SH-SY5Y (cell line): ENCODE data around the gene KDM4C.

ENCODE experiments used
- GATA2 ChIP-seq: IDR thresholded peaks from 2 replicates; pipeline ENCODE4 v1.6.1; 2011; ENCODE audit warnings: mild to moderate bottlenecking, low read depth, low read length
- GATA3 ChIP-seq: IDR thresholded peaks from 2 replicates; pipeline ENCODE4 v1.6.1; 2011; ENCODE audit warnings: low read depth, mild to moderate bottlenecking, low read length, moderate library complexity

Gene KDM4C

DNA sequence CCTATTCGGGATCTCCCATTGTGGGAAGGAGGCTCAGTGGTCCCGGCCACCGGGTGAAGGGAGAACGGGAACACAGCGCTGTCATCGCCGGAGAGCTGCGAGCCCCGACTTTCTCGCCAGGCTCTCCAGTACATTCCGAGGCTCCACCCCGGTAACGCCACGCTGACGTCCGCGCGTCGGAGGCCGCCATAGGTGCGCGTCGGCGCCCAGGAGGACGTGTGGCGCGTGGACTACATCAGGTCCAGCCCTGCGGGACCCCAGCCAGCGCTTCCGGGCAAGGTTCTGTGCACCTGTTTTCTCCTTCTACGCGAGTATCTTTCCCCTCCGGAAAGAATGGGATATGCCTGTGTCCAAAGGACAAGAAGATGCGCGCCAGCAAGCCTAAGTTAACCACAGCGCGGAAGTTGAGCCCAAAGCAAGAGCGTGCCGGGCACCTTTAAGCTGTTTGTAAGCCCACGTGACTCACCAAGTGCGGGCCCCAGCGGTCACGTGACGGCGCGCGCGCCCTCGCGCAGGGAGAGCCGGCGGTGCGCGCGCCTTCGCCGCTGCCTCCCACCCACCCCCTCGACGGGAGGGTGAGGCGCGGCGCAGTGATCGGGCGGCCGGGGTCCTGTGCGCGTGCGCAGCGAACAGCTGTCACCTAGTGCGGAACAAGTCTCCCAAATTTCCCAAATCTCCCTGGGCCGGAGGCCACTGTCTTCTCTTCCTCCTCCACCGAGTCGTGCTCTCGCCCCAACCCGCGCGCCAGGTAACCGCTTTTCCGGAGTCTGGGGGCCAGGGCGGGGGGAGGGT, at the start of gene KDM4C:
Gene KDM4C (plus strand): TSS at position 518 of the 792 bp plus-strand sequence. CDS start 35,016 bp downstream, outside the sequence.
- TF ChIP-seq GATA3 (no peak), GATA2 (no peak)

DNA sequence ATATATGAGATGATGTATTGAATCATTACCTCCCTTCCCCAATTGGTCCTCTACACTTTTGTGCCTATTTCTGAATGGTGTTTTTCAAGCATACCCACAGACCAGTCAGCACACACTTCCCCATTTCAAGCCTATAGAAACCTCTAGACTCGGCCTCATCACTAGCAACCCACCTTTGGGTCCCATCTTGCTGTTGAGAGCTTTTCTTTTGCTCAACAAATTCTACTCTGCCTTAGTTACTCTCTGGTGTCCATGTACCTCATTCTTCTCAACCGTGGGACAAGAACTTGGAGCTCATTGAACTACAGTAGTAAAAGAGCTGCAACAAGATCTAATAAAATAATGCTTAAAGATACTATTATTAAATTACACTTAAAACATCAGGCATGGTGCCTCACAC, 49.0 kb upstream of the KDM4C start:
- TF ChIP-seq GATA3 (no peak), GATA2 (no peak)

GRCh38 chr9:6711403-6711802, 46.4 kb upstream of the KDM4C start:
- no peak for TF ChIP-seq GATA3
- no peak for TF ChIP-seq GATA2

DNA sequence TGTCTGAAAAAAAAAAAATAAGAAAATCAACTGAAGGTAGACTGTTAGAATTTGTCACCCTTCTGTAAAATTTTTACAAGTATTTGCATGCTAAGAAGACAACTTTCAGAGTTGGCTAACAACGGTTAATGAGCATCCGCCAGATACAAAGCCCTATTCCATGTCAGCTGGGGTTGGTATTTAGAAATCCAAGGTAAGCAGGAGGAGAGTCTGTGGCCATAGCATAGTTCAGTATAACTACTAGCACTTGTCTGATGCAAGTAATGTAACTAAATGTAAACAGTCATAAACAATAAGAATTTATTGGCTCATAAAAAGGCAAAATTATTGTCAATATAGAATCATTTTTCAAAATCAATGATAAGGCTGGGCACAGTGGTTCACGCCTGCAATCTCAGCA, 45.7 kb upstream of the KDM4C start:
- TF ChIP-seq GATA3: no peak
- no peak for TF ChIP-seq GATA2

DNA sequence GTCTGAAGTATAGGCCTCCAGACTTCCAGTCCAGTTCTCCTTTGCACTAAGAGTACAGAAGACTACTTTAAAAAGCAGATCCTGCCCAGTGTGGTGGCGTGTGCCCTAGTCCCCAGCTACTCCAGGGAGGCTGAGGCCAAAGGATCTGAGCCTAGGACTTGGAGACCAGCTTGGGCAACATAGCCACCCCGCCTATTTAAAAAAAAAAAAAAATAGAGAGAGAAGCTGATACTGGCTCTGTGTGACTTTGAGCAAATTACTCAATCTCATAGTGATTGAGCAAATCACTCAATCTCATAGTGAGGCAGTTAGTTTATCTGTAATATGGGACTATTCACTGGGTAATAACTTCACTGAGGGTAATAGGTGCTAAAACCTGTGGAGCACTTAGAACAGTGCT, 43.6 kb upstream of the KDM4C start:
- TF ChIP-seq GATA3 (no peak), GATA2 (no peak)

- no peak for TF ChIP-seq GATA2
- no peak for TF ChIP-seq GATA3
These were observed 41.8 kb upstream of the KDM4C start for GRCh38 chr9:6715755-6716643.

- no peak for TF ChIP-seq GATA3
- TF ChIP-seq GATA2: no peak
These were observed 41.0 kb upstream of the KDM4C start for GRCh38 chr9:6716766-6717165.

DNA sequence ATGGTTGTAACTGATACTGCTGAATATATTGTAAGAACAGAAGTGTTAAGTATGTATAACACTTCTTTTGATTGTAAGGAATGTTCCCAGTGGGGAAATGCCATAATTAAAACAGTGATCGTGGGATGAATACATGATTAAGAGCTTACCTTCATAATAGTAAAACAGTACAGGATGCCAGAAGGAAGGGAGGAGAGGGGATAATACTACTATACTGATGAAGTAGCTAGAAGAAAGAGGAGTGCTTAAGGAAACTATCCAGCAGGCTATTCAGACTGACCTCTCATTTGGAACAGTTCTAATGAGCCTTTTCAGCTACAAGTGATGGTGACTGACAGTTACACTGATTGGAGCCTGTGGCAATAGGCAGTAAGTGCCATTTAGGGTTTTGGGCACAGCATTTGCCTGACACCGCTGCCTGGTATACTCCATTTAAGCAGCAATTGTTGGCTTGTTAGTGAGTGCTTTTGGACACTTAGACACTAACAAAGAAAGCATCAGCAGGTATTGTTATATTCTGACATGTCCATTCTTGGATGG, 33.8 kb upstream of the KDM4C start:
- no peak for TF ChIP-seq GATA2
- TF ChIP-seq GATA3: no peak

GRCh38 chr9:6733257-6733656, 24.5 kb upstream of the KDM4C start:
- TF ChIP-seq GATA3: no peak
- TF ChIP-seq GATA2: no peak

GRCh38 chr9:6733831-6734230, 23.9 kb upstream of the KDM4C start:
- no peak for TF ChIP-seq GATA2
- no peak for TF ChIP-seq GATA3

DNA sequence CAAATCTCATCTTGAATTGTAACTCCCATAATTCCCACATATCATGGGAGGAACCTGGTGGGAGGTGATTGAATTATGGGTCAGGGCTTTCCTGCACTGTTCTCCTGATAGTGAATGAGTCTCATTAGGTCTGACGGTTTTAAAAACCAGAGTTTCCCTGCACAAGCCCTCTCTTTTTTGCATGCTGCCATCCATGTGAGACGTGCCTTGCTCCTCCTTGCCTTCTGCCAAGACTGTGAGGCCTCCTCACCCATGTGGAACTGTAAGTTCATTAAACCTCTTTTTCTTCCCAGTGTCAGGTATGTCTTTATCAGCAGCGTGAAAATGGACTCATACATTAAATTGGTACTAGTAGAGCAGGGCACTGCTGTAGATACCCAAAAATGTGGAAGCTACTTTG, 22.4 kb upstream of the KDM4C start:
- no peak for TF ChIP-seq GATA2
- no peak for TF ChIP-seq GATA3

GRCh38 chr9:6739218-6739617, 18.6 kb upstream of the KDM4C start:
- TF ChIP-seq GATA3 (no peak), GATA2 (no peak)

- TF ChIP-seq GATA2 (no peak), GATA3 (no peak)
These were observed 679 bp upstream of the KDM4C start for GRCh38 chr9:6757132-6757455.

GRCh38 chr9:6758248-6758497, 400 bp downstream of the KDM4C start:
- TF ChIP-seq GATA3 (no peak), GATA2 (no peak; the same call in 1 of the 2 replicates)
